IPS DF 4.7 (cell line): ENCODE data around the gene DRC7.
"Not testable (repeated sequence)": the region's sequence is repeated elsewhere in the genome, so short reads cannot be mapped to it uniquely, and the experiment has no call there.

Source experiments
- DNase-seq: peaks from one replicate; pipeline ENCODE4 v3.0.0-alpha.2; 2013; ENCODE audit warnings: low spot score; ENCODE audit errors: extremely low read depth

DRC7 gene

DNA sequence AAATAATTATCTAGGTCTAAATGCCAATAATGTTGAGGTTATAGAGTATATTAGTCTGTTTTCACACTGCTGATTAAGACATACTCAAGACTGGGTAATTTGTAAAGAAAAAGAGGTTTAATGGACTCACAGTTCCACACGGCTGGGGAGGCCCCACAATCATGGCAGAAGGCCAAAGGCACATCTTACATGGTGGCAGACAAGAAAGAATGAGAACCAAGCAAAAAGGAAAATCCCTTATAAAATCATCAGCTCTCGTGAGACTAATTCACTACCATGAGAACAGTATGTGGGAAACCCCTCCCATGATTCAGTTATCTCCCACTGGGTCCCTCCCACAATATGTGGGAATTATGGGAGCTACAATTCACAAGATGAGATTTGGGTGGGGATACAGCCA is 38.1 kb downstream of the DRC7 start:
- DNase-seq, result no peak

DNA sequence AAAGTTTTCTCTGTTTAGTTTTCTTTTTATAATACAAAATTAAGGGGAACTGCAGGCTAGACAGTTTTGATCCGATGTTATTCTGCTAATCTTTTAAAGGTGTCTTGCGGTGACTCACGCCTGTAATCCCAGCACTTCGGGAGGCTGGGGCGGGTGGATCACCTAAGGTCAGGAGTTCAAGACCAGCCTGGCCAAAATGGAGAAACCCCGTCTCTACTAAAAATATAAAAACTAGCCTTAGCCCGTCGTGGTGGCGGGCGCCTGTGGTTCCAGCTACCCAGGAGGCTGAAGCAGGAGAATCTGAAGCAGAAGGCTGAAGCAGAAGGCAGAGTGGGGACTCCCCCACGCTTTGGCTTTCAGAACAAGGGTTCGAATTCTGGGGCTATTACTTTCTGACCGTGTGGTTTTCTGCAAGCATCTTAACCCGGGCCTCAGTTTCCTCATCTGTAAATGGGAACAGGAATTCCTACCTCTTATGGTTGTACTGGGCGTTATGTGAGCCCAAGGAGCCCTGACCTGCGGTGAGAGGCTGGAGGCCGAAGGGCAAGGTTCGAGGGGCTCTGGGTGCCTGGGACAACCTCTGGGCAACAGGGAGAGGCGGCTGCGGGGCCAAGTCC is 39.8 kb downstream of the DRC7 start:
- DNase-seq, result no peak

DNA sequence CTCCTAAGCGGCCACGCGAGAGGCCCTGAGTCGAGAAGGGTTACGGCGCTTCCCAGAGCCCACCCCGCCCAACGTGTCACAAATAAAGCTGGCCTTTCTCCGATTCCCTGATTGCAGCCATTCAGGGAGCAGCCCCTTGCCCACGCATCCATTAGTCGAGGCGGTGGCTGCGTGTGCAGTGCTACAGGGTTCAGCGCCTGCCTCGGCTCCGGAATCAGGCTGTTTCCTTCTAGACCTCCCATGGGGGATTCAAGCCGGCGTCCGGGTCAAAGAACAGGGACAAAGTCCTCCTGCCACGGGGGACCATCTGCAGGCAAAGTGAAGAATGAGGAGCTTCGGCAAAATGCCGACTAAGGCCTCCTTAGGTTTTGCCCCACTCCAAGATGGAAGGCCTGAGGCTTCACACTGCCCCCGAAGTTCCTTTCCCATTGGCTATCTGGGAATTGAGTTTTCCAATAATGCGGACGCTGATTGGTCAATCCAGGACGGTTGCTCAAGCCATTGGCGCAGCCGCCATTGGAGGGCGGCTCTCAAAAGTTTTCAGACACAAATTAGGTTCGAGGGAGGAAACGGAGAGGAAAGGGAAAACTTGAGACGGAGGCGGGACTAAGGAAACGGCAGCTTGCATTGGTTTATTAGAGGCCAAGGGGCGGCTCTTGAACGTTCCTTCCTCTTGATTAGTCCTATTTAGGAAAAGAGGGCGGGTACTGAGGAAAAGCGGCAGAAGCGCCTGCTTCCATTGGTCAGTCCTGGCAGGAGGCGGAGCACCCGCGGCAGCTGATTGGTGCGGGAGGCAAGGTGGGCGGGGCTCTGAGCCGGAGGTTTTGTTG is 40.5 kb downstream of the DRC7 start:
- DNase-seq, result peak; percentile 100

DNA sequence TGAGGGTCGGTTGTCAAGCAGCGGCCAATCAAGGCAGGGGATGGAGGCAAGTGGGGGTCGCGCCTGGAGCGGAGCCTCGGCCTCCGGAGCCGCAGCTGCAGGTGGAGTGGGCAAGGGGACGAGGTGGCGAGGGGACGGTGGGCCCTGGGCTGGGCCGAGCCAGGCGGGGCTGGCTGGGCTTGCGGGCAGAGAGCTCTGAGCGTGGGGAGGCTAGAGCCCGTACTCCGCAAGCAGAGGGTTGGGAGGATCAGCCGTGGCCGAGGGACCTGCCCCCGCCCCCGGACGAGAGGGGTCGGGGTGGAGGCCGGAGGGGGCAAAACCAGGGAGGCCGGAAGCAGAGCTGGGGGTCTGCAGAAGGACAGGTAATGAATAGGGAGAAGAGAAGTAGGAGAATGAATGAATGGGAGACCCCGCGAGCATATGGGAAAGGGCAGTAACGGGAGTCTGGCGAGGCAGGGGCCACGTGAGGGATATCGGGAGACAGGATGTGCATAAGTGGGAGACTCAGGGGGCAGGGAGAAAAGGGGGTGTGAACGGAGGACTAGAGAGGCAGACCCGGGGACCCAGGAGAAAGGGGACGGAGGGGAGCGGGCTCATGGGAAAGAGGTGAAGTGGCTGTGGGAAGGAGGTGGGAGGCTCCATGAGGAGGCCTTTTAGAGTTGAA is 41.3 kb downstream of the DRC7 start, which contains the start of gene KATNB1:
KATNB1 (plus strand) TSS at position 16 of the 664 bp plus-strand sequence. CDS start 1,474 bp downstream, outside the sequence.
- DNase-seq, result no peak

DNA sequence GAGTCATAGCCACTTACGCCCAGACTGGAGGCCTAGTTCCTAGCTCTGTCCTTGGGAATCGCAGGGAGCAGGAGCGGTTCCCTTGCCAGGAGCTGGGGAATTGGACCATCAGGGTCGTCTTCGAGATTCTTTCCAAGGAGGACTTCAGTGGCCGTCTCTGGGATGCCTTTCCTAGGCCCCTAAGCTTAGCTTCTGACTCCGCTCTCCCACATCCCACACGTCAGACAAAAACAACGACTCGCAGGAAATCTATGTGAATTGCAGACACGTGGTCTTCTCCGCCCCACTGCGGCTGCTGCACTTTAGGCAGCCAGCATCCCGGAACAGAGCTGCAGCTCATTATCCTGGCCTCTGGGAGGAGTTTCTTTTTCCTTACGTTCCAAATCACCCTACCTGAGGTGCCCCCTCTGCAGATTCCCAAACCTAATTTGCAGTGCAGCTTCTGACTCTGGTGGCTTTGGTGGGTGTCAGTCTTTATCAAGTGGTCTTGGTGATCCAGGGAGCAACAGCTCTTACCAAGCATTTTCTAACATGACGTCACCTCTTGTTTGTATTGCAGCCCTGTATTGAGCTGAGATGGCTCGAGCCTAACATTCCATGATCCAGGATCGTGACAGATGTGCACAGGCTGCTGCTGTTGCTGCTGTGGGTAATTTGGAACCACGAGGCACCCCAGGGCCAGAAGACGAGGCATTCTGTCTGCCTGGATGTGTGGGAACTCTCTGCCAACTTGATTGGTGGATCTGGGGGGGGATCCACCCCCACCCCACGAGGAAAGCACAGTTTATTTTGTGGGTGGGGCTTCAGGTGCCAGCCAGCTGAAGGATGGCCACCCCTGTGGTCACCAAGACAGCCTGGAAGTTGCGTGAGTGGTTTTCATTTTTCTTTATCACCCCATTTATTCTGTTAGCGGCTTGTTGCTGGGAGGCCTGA is 42.1 kb downstream of the DRC7 start:
- DNase-seq, result no peak

DNA sequence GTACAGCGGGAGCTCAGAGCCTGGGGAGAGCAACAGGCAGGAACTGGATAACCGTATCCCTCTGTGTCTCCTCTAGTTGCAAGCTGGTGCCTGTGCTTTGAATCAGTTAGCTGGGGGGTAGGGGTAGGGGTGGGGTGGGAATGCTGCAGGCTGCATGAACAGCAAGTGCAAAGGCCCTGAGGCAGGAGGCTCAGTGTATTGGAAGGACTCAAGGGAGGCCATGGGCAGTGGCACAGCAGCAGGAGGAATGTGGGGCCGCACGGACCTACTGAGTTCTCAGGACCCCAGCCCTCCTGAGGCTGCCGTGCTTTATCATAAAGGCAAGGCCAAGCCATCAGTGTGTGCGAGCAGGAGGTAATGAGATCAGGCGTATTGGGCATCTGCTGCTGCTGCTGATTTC is 44.2 kb downstream of the DRC7 start:
- no peak for DNase-seq

DNA sequence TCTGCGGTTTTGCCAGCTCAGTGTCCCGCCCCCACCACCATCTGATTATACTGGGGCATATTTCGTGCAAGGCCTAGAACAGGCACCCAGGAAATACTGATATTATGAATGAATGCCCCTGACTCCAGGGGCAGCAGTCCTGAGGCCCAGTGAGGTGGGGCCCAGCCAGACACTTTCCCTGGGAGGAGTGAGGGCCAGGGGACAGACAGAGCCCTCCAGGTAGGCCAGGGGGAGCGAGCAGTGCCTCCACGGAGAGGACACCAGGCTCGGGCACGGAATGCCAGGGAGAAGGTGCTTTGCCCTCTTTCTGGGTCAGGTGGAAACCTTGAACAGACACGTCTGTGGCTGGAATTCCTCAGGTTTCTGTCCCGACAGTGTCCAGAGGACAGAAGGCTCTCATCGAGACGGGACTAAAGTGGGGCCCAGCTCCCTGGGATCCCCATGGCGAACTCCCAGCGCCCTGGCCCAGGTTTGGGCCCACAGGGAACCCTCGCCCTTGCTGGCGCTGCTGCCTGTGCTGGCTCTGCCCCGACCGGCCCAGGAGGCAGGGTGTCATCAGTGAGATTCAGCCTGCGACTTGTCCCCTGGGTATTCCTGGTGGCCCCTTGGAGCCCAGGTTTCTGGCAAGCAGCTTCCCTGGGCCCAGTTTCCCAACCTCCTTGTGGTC is 45.3 kb downstream of the DRC7 start:
- DNase-seq, result no peak

DNA sequence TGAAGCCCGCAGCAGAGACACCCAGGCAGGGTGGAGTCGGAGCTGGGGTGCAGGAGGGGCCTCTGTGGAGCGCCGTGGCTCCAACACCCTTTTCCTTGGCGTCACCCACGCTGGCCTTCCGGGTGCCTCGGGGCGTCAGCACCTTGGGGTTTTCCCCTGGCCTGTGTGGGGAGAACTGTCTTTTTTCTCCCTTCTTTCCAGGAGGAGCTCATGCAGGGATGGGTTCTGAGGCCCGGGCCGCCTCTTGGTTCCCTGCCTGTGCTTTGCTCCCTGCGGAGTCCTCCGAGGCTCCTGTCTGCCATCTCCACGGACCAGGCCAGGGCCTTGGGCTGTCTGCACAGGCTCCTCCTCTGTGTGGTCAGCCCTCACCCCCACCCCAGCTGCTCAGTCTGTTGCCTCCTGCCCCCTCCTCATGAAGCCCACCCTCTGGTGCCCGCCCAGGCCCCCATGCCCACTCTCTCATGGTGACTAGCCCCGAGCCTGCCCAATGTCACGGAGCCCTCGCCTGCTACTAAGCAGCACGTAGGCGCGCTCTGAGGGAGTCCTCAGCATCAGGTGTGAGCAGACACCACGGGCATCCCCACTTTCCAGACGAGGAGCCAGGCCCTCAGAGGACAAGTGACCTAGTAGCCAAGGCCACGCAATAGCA is 45.9 kb downstream of the DRC7 start:
- no peak for DNase-seq

DNA sequence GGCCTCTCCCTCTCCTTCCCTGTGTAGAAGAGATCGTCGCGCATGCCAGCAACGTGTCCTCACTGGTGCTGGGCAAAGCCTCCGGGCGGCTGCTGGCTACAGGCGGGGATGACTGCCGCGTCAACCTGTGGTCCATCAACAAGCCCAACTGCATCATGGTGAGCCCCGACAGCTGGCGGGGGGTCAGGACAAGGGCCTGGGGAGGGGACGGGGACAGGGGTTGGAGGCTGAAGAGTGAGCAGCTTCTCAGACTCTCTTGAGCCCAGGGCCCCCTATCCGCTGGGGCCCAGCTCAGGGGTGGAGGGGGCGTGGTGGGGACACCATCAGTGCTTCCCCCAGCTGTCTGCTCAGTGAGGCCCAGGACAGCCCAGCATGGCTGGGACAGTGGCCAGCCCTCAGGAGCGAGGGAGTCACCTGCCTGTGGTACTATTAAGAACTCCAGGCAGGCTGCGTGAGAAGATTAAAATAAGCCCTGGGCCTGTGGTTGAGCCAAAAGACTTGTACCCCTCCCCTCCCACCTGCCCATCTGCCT is 47.1 kb downstream of the DRC7 start:
- DNase-seq, result no peak

DNA sequence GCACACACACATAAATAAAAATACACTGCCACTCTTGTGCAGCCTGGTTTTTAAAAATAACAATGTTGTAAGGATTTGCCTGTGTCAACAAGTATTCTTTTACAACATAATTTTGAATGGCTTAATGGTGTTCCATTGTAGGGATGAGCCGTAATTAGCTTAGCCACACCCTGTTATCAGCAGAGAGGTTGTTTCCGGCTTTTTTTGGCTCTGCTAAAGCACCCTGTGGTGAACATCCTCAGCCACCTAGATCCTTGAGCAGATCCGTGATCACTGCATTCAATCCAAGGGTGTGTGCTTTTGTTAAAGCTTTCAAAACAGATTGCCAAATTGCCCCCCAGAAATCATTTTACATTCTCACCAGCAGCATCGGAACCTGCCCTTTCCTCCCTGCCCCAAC is 47.9 kb downstream of the DRC7 start:
- DNase-seq, result no peak

DNA sequence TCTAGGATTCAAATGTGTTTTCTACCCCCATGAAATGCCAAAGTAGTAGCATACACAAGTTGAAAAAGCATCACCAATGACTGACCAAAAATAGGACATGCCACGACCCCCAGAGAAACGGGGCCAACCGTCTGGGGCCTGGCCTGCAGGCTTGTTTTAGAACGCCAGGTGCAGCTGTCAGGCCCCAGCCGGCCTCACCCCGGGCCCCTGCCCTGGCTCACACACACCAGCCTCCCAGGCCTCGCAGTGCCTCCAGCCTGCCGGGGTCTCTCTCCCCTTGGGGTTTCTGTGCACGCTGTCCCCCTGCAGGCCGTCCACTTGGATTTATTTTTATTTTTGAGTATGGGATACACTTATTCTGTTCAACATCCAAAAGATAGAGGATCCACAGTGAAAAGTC is 48.9 kb downstream of the DRC7 start:
- no peak for DNase-seq

DNA sequence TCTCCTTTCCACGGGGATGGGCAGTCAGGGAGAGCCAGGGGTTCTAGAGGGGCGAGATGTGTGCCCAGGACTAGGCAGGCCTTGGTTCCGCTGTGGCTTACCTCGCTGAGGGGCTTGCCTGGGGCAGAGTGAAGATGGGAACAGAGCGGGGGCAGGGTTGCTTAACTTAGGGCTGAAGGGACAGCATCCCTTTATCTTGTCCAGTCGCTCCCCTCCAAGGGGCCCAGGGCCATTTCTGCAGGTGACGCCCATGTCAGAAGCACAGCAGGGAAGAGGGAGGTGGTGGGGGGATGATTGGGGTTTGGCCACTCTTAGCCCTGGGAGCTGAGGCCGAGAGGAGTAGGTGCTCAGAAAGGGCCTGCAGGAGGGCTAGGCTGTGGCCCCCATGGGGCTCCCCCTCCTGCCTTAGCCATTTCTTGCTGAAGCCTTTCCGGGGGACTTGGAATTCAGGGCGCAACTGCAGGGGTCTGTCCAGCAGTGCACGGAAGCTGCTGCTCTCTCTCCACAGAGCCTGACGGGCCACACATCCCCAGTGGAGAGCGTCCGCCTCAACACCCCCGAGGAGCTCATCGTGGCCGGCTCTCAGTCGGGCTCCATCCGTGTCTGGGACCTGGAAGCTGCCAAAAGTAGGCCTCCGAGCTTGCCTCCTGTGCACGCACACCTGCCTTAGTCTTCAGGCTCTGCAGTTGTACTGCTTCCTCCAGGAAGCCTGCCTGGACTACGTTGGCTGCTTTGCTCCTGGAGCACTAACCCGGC is 49.5 kb downstream of the DRC7 start:
- DNase-seq, result no peak

DNA sequence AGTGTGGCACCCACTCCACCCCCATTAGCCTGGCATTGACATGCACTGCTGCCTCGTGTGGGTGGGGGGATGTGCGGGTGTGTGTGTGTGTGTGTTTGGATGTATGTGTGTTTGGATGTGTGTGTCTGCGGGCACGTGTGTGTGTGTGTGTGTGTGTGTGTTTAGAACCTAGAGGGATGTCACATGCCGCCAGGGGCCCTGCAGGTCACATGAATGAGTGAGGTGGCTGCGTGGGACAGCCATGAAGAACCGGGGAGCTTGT is 50.0 kb downstream of the DRC7 start:
- no peak for DNase-seq

DNA sequence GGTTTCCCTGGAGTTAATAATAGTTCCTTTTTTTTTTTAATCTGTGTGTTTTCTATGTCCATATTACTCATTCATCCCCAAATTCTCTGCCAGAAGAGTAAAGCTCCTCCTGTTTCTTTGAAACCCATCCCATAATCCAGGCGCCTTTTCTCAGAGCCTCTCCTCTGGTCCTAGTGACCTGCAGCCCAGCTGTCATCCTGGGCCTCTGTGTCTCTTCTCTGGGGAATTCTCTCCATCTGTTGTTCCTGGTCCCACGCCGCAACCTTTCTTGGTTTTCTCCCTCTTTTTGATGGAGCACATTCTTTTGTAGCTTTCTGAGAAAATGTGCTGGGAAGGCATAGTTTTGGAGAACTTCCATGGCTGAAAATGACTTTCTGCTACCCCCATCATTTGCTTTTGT is 51.2 kb downstream of the DRC7 start:
- DNase-seq, result no peak

DNA sequence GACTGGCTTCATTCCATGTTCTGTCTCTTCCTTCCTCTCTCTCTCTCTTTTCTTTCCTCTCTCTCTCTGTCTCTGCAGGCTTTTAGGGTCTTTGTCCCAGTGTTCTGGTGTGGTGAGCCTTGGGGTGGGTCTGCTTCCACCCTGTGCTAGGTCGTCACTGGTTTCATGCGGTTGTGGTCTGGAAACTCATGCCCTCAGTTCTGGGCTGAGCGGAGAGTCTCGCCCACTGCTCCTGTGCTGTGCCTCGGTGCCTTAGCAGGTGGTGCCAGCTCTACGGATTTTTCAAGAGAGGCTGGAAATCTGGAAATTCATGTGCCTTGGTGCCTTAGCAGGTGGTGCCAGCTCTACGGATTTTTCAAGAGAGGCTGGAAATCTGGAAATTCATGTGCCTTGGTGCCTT is 51.7 kb downstream of the DRC7 start:
- DNase-seq, result not testable (repeated sequence)

DNA sequence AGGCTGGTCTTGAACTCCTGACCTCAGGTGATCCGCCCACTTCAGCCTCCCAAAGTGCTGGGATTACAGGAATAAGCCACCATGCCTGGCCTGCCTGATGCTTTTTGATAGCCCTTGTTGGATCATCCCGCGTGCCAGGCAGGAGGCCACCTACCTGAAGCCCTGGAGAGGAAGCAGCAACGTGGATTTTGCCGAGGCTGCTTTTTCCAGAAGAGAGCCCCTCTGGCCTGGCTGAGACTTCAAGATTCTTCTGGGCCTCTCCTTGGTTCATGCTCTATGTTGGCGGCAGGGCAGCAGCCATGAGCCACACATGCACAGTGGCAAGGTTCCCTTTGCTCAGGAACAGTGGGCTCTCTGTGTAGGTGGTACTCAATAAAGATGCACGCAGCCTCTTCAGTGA is 52.5 kb downstream of the DRC7 start:
- DNase-seq, result no peak

DNA sequence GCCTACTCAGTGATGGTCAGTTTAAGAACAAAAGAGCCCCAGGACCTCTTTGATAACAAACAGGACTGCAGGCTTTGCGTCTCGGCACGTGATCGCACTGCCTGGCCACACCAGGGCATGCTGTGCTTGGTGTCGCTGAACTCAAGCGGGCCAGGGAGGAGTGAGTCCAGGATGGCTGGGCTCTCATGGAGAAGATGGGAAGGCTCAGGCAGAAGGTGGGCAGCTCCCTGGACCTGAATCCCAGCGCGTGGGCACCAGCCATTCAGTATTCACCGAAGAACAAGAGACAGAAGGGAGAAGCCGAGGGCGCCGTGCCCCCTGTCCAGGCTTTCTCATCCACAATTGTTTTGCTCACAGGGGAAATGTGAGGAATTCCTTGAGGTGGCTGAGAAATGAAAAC is 52.9 kb downstream of the DRC7 start:
- no peak for DNase-seq

DNA sequence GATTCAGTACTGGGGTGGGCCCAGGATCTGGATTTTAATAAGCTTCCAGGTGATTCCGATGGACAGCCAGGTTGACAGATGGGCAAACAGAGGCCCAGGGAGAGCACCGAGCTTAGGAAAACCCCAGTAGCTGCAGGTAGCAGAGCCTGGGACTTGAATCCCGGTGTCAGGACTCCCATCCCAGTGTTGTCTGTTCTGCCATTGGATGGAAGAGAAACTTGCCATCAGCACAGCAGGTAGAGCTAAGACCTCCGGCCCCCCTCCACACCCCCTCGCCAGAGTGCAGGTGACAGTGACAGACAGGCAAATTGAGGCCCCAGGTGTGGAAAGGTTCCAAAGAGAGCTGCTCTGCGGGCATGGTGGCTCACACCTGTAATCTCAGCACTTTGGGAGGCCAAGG is 53.4 kb downstream of the DRC7 start:
- DNase-seq, result no peak

DNA sequence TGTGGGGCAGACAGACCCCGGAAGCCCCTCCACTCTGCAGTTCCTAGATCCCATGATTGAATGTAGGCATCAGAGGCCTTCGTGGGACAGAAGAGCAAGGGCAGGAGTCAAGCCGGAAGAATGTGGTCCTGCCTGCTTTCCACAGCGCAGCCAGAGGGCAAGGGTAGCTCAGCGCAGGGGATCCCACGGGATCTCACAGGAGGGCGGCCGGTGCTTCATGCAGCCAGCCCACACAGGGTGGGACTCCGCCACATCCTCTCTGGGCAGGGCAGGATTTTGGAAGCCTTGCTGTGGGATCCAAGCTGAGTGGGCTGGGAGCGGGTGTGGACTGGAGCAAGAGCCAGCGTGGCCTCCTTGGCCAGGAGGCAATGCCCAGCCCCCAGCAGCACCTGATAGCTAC is 54.0 kb downstream of the DRC7 start:
- DNase-seq, result no peak
